Kidney capillary endothelial cell (primary cell): ENCODE results near the gene DVL1.

Source experiments
- DNase-seq: peaks from one replicate; pipeline ENCODE4 v3.0.0-alpha.2; 2018; ENCODE audit warnings: low spot score

Gene DVL1

GRCh38 chr1:1355416-1355815 lies 6.2 kb upstream of the DVL1 start:
- no peak for DNase-seq

DNA sequence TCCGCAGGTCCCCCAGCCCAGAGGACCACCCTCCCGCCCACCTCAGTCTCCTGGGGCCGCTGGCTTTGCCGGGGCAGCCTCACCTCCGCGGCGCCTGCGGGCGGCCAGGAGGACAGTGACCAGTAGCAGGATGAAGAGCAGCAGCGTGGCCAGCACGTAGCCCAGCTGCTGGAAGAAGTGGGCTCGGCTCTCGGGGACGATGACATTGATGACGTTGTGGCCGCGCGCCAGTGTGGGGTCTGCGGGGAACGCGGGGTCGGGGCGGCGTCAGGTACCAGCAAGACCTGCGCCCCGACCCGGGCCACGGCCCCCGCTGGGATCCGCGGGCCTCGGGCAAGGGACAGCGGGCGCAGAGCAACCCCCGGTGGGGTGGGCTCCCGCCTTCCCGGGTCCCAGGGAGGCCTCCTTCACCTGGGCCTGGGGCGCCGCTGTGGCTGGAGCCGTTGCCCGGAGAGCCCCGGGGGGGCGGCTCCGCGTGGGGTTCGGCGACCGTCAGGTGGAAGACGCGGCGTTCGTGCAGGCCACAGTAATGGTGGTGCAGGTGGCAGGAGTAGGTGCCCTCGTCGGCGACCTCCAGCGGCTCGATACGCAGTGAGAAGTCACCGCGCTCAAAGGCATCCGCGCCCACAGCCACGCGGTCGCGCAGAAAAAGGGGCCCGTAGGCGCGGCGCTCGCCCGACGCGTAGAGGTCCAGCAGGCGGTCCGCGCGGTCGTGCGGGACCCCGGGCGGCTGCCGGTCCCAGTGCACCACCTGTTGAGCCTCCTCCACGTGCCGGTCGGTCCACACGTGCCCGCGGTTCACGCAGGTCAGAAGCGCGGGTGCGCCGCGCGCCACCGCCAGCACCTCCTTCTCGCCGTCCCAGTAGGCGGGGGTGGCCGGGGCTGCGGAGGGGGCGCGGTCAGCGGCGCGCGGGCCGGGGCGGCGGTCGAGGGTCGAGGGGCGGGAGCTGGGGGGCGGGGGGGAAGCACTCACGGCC lies 5.3 kb upstream of the DVL1 start:
- no peak for DNase-seq

- DNase-seq = no peak
Measured at GRCh38 chr1:1353389-1354151, 4.4 kb upstream of the DVL1 start.

GRCh38 chr1:1352786-1353388 lies 3.7 kb upstream of the DVL1 start:
- no peak for DNase-seq

- no peak for DNase-seq
Measured at GRCh38 chr1:1351511-1352427, 2.6 kb upstream of the DVL1 start.

DNA sequence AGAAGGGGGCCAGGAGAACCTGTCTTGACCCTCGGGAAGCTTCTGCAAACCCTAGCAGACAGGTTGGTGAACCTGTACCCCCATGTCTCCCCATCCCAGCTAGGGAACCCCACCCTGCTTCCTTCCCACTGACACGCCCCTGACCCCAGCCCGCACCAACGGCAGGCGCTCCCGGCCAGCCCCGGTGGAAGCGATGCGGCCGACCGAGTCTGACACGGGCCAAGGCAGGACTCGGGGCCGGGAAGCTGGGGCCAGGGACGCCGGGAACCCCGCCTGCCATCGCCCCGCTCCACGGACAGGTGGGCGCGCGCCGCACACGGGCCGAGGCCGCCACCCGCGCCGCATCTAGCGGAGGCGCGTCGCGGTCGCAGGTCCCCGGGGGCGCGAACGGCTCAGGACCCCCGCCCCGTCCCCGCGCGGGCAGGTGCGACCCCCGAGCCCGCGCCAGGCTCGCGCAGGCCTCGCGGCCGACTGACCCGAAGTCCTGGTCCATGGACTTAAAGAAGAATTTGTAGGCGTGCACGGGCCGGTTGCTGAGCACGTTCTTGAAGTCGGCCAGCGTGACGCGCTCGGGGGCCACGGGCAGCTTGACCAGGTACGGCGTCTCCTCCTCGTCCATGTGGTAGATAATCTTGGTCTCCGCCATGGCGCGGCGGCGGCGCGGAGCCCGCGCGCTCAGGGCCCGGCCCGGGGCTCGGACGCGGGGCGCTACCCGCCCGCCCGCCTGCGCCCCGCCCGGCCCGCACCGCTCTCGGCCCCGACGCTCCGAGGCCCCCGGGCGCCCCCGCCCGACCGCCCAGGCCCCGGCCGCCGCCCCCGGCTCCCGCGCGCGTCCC lies 580 bp downstream of the DVL1 start:
- DNase-seq = no peak

- no peak for DNase-seq
Measured at GRCh38 chr1:1347663-1348419, 1.4 kb downstream of the DVL1 start.

- no peak for DNase-seq
Measured at GRCh38 chr1:1347026-1347595, 2.1 kb downstream of the DVL1 start.

DNA sequence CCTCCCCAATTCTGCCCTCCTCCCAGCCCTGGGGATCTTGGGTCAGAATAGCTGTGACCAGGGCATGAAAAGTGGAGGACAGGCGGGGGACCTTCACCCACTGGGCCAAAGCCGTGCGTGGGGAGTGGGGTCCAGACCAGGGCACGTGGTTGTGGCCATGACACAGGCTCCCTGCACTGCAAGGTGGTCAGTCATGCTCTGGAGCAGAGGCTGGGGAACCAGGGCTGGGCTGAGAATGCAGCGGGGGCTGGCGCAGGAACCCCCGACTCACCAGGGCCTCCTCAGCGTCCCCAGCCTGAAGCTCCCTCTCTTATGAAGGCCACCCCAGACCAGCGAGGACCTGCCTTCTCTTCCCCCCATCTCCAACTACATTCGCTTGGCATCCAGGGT lies 2.7 kb downstream of the DVL1 start:
- no peak for DNase-seq

GRCh38 chr1:1345860-1346500 lies 3.2 kb downstream of the DVL1 start:
- DNase-seq = no peak

DNA sequence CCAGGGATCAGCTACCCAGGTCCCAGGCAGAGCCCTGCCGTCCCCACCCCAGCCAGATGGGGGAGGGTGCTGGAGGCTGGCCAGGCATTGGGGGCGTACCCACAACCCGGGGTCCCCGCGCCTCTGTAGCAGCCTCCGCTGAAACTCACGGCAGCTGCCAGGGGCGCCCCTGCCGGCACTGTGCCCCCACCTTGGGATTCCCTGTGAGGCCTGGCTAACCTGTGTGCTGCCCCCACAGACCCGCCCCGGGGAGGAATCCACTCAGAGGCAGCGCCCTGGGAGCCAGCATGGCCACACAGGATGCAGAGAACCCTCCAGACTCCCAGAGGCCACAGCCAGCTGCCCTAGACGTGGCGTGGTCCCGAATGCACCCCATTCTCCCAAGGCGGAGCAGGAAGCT lies 3.8 kb downstream of the DVL1 start:
- no peak for DNase-seq

DNA sequence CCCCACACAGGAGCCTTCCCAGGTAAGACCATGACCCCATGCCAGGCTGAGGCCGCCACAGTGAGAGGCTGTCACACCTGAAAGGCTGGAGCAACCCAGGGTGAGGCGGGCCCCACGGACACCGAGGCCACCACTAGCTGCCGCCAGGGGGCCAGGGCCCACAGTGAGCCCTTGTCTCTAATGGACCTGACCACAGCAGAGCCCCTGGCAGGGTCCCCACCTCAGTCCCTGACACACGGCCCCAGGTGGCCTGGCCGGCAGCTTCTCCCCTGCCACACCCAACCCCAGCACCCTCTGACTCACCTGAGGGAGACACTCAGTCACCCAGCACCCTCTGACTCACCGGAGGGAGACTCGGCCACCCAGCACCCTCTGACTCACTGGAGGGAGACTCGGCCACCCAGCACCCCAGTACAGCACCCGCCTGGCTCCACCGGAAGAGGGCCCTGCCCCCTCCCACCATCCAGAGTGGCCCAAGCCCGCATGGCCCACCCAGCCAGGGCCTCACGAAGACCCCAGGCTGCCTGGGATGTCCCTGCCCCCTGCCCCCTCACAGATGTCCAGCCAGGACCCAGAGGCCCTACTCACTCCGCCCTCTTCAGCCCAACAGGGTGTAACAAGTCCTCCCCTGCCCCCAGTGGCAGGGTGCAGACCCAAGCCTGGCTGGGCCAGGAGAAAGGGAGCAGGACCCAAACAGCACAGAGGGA lies 4.4 kb downstream of the DVL1 start:
- DNase-seq = no peak

GRCh38 chr1:1343811-1344421 lies 5.3 kb downstream of the DVL1 start:
- DNase-seq = no peak

GRCh38 chr1:1342584-1343115 lies 6.6 kb downstream of the DVL1 start:
- no peak for DNase-seq

DNA sequence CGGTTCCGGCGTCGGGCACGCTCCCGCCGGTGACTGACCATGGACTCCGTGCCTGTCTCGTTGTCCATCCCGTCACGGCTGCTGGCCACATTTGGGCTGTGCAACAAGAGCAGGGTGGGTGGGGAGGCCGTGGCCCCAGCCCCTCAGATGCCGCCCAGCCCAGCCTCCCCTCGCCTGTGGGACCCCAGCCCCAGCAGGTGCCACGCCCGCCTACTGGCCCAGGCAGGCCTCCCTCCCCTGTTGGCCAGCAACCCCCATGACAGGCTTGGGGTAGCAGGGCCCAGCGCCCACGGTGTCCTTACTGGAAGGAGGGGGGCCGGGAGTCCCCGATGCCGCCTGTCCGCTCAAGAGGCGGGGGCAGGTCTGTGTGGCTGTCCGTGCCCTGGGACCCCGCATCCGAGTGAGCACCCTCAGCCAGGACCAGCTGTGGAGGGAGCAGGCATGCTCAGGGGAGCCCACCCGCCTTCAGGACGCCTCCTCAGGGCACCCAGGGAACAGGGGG lies 7.1 kb downstream of the DVL1 start:
- no peak for DNase-seq

DNA sequence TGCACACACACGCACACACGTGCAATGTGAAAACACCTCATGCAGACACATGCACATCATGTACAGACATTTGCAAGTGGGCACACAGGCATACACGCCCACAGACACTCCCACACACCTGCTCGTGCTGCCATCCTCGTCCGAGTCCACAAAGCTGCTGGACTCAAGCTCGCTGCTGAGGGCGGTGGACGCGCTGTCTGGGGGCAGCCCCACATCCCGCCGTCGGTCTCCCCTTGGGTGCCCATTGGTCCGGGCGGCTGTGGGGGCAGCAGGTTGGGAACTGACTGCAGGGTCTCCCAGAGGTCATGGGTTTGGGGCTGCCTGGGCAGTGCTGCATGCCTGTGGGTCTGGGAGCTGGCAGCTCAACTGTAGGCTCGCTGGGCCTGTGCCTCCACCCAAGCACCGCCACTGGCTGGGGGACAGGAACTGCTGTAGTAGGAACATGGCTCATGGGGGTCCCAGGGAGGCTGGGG lies 7.6 kb downstream of the DVL1 start:
- DNase-seq = no peak

GRCh38 chr1:1340791-1341548 lies 8.2 kb downstream of the DVL1 start:
- DNase-seq = no peak
